HepG2 (cell line): ENCODE data around the gene ZNHIT6. TPM values are rescaled to one million over a fixed set of nuclear protein-coding genes. Genes with fewer than 3 reads are reported as not detected.

Experiments used
- ATAC-seq: fragments of 200-7000 bp; cut with Tn5 transposase; 3 replicates; pipeline ENCODE4 v1.9.1; 2020; ENCODE audit warnings: mild to moderate bottlenecking, moderate library complexity
- BruUV-seq: library from RNA; stranded (reverse); fragments of 400-500 nt; replicated peaks from 2 replicates; lab custom pipeline; 2021; lab: Mats Ljungman, UMichigan
- CTCF ChIA-PET: fragments of 300-600 bp; formaldehyde crosslinking; extraction: SDS; loops from one replicate; lab custom pipeline; 2021; ENCODE audit warnings: low total read pairs, inconsistent platforms, low intra/inter-chr PET ratio; lab: Yijun Ruan, JAX
- POLR2A ChIA-PET: fragments of 350-600 bp; sonication (Branson Sonifier 250); formaldehyde crosslinking; loops from one replicate; lab custom pipeline; 2020; ENCODE audit warnings: antibody characterized with exemption, inconsistent platforms; lab: Yijun Ruan, JAX
- DNase-seq: peaks from one replicate; pipeline ENCODE4 v3.0.0-alpha.2; 2015; ENCODE audit warnings: low spot score
- FAIRE-seq: peaks from 3 replicates; lab custom pipeline; 2011; peaks lifted over from hg19 to GRCh38; lab: Jason Lieb, UNC
- H2AFZ ChIP-seq: one replicate; pipeline ENCODE4 v1.6.1; 2011; ENCODE audit warnings: low read length, inconsistent platforms
- H3K27ac ChIP-seq: fragments of 300-600 bp; 3 replicates; pipeline ENCODE4 v1.8.0; 2011; ENCODE audit warnings: mixed run types, mild to moderate bottlenecking, mixed read lengths, low read length, inconsistent platforms; ENCODE audit not compliant: insufficient read depth; ENCODE audit errors: extremely low read length
- H3K27me3 ChIP-seq, 2 experiments: fragments of 200-600 bp in 1 of 2; 2 replicates in 1 of 2; 3 replicates in 1 of 2; pipeline versions ENCODE4 v1.6.0 to v1.8.0; 2011; ENCODE audit warnings: low read length in 2 of 2, mild to moderate bottlenecking in 2 of 2, moderate library complexity in 2 of 2, inconsistent platforms in 1 of 2; ENCODE audit not compliant: insufficient read depth in 2 of 2, control insufficient read depth in 1 of 2
- H3K36me3 ChIP-seq, 2 experiments: fragments of 200-600 bp in 1 of 2; replicated peaks in 1 of 2; 2 replicates in 1 of 2; 3 replicates in 1 of 2; pipeline versions ENCODE4 v1.5.1 to v1.8.0; 2011; ENCODE audit warnings: low read length in 2 of 2, inconsistent platforms in 1 of 2; ENCODE audit not compliant: insufficient read depth in 2 of 2, control insufficient read depth in 1 of 2
- H3K4me1 ChIP-seq: 2 replicates; pipeline ENCODE4 v1.5.1; 2012; ENCODE audit warnings: low read length, inconsistent platforms; ENCODE audit not compliant: insufficient read depth
- H3K4me2 ChIP-seq: 2 replicates; pipeline ENCODE4 v1.6.0; 2011; ENCODE audit warnings: low read depth, low read length, inconsistent platforms
- H3K4me3 ChIP-seq, 3 experiments: fragments of 200-600 bp in 1 of 3; sonication (generic), shearing (Covaris generic) in 1 of 3; replicated peaks in 1 of 3; 2 replicates each; pipeline ENCODE4 v1.5.1; 2011 to 2016; ENCODE audit warnings: low read length in 3 of 3, inconsistent platforms in 2 of 3, low read depth in 2 of 3, mild to moderate bottlenecking in 2 of 3, control low read depth in 1 of 3, mixed read lengths in 1 of 3; ENCODE audit not compliant: insufficient read depth in 1 of 3
- H3K79me2 ChIP-seq: one replicate; pipeline ENCODE4 v1.6.1; 2011; ENCODE audit warnings: low read length, inconsistent platforms; ENCODE audit not compliant: insufficient read depth
- H3K9ac ChIP-seq: 2 replicates; pipeline ENCODE4 v1.6.0; 2011; ENCODE audit warnings: mild to moderate bottlenecking, low read depth, low read length, inconsistent platforms; ENCODE audit not compliant: insufficient read depth
- H3K9me3 ChIP-seq: 2 replicates; pipeline ENCODE4 v1.5.1; 2012; ENCODE audit warnings: mild to moderate bottlenecking, low read length
- H4K20me1 ChIP-seq: 2 replicates; pipeline ENCODE4 v1.6.0; 2011; ENCODE audit warnings: inconsistent platforms, mild to moderate bottlenecking, low read length, moderate library complexity; ENCODE audit not compliant: insufficient read depth
- NFE2L1 ChIP-seq: sonication (generic); formaldehyde crosslinking; IDR thresholded peaks from 2 replicates; pipeline ENCODE4 v1.4.0; 2020; ENCODE audit warnings: missing genetic modification reagents, mild to moderate bottlenecking, borderline replicate concordance
- PTBP1 ChIP-seq: fragments of 200-400 bp; formaldehyde crosslinking; IDR thresholded peaks from 2 replicates; pipeline ENCODE4 v1.6.1; 2018; ENCODE audit warnings: low read length, low read depth; ENCODE audit not compliant: poor library complexity, severe bottlenecking
- SRF ChIP-seq: IDR thresholded peaks from 2 replicates; pipeline ENCODE4 v1.6.1; 2011; ENCODE audit warnings: mild to moderate bottlenecking, low read depth, low read length, moderate library complexity
- ZNF446 ChIP-seq: sonication (generic); formaldehyde crosslinking; IDR thresholded peaks from 2 replicates; pipeline ENCODE4 v1.5.0; 2020; ENCODE audit warnings: mild to moderate bottlenecking, missing genetic modification reagents
- ZSCAN9 ChIP-seq: IDR thresholded peaks from 2 replicates; pipeline ENCODE4 v1.6.1; 2016; ENCODE audit warnings: borderline replicate concordance
- WGBS: methylation state at CpG from one replicate; pipeline ENCODE4 v1.1.6; 2017; ENCODE audit warnings: low lambda C conversion rate; 5-methylcytosine and 5-hydroxymethylcytosine counted together
- in situ Hi-C: cut with HindIII; loops from 2 replicates; pipeline ENCODE4 v1.10.0; 2017; ENCODE audit warnings: low pct_unique_long_range_greater_than_20kb; ENCODE audit not compliant: extremely low pct_ligation_motif_present
- intact Hi-C: fragments of 100-400 bp; cut with micrococcal nuclease; formaldehyde crosslinking; loops from one replicate; pipeline ENCODE4 v1.10.0; 2022; ENCODE audit not compliant: unreplicated experiment
- polyA plus RNA-seq, 8 experiments: library from polyadenylated mRNA; depleted of rRNA in 3 of 8; stranded (reverse) in 7 of 8; unstranded in 1 of 8; fragments of >200 nt; fragmentation: Illumina TruSeq in 4 of 8; extraction: Trizol in 4 of 8; gene quantifications; 2 replicates each; pipeline versions ENCODE4 v1.2.1 to v1.2.3, GENCODE V29; 2011 to 2016; ENCODE audit warnings: low read depth in 4 of 8, missing spikeins in 1 of 8, mixed read lengths in 1 of 8; ENCODE audit not compliant: insufficient read depth in 1 of 8
- total RNA-seq, 5 experiments: library from RNA; depleted of rRNA; stranded (reverse); fragments of >200 nt; fragmentation: Illumina TruSeq; extraction: Trizol; gene quantifications; 2 replicates each; pipeline ENCODE4 v1.2.3, GENCODE V29; 2016; ENCODE audit warnings: low read depth in 1 of 5
- TF ChIP-seq, protein P1 (sequence below): sonication (generic); formaldehyde crosslinking; IDR thresholded peaks from 2 replicates; pipeline ENCODE4 v1.8.0; 2022; ENCODE audit warnings: mild to moderate bottlenecking, missing genetic modification reagents; ENCODE audit not compliant: insufficient replicate concordance

The ZNHIT6 gene
- total and polyA plus RNA-seq, 2 of the 13 experiments (the other 11 are each of a cell fraction or from before 2014, with no cell fraction given) = 6.0 to 15.2 TPM

GRCh38 chr1:85611425-85611824 is 96.8 kb downstream of the ZNHIT6 start:
- no peaks in the 10 kb centered on the region for H3K36me3 ChIP-seq
- intact Hi-C loops (loop anchor here (5.0 kb wide), 2 partner anchors 81 to 271 kb away; no protein-coding TSS in a partner anchor), in situ Hi-C loops (no loop called here)
- H3K27ac ChIP-seq = no peak overlapping the region
- no peak overlapping the region for H3K4me3 ChIP-seq
- H3K9me3 ChIP-seq = no peaks in the 10 kb centered on the region
- ATAC-seq = no peak
- TF ChIP-seq PTBP1 (no peak), ZNF446 (no peak)
- H2AFZ ChIP-seq = no peak overlapping the region
- no peak overlapping the region for H3K9ac ChIP-seq
- no peak overlapping the region for H3K4me2 ChIP-seq
- 88% methylated on average over 2 of the region's 2 CpGs for WGBS
- no peaks in the 10 kb centered on the region for H3K79me2 ChIP-seq
- CTCF ChIA-PET = no interaction called here
- H3K4me1 ChIP-seq = peaks cover 37% of the 10 kb centered on the region
- POLR2A ChIA-PET = interaction anchor here (2.0 to 2.7 kb wide), 2 partner anchors 18 to 27 kb away, joined by 11 to 38 read pairs; no protein-coding TSS in a partner anchor
- no TSS peak for BruUV-seq
- H3K27me3 ChIP-seq = no peaks in the 10 kb centered on the region
- no peak for DNase-seq
- no peaks in the 10 kb centered on the region for H4K20me1 ChIP-seq
- no peak for FAIRE-seq

DNA sequence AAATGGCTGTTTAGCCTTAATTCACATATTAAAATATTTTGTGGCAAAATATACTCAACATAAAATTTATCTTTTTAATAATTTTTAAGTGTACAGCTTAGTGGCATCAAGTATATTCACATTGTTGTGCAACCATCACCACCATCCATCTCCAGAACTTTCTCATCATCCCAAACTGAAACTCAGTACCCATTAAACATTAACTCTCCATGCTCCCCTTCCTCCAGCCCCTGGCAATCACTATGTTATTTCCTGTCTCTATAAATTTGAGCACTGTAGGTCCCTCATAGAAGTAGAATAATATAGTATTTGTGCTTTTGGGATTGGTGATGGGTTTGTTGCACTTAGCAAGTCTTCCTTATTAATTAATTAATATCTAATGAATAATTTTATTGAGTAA is 98.3 kb downstream of the ZNHIT6 start:
- intact Hi-C loops = loop anchor here (5.0 kb wide), 2 partner anchors 82 to 272 kb away; no protein-coding TSS in a partner anchor
- DNase-seq (no peak), FAIRE-seq (no peak), ATAC-seq (no peak)
- Histone ChIP-seq H3K9ac (no peak overlapping the region), H2AFZ (no peak overlapping the region), H3K4me1 (peaks cover 51% of the 10 kb centered on the region), H3K79me2 (no peaks in the 10 kb centered on the region), H3K27me3 (no peaks in the 10 kb centered on the region), H3K4me3 (no peak overlapping the region), H3K4me2 (no peak overlapping the region), H3K9me3 (no peaks in the 10 kb centered on the region), H4K20me1 (no peaks in the 10 kb centered on the region), H3K36me3 (no peaks in the 10 kb centered on the region), H3K27ac (no peak overlapping the region)
- CTCF ChIA-PET = no interaction called here
- no TSS peak for BruUV-seq
- in situ Hi-C loops = loop anchor here (10.0 kb wide), 2 partner anchors 85 to 275 kb away; no protein-coding TSS in a partner anchor
- TF ChIP-seq NFE2L1 (CRISPR knock-in tag) = no peak
- TF ChIP-seq, protein P1, sequence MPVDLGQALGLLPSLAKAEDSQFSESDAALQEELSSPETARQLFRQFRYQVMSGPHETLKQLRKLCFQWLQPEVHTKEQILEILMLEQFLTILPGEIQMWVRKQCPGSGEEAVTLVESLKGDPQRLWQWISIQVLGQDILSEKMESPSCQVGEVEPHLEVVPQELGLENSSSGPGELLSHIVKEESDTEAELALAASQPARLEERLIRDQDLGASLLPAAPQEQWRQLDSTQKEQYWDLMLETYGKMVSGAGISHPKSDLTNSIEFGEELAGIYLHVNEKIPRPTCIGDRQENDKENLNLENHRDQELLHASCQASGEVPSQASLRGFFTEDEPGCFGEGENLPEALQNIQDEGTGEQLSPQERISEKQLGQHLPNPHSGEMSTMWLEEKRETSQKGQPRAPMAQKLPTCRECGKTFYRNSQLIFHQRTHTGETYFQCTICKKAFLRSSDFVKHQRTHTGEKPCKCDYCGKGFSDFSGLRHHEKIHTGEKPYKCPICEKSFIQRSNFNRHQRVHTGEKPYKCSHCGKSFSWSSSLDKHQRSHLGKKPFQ = no peak
- TF ChIP-seq ZSCAN9 (CRISPR knock-in tag) = no peak
- TF ChIP-seq SRF = no peak
- POLR2A ChIA-PET = no interaction called here
